ENCODE measurements around the gene YPEL1.

- no peak for TF ChIP-seq EZH2 (IDR thresholded peaks at IDR 0.05)
- TF ChIP-seq, protein P1, sequence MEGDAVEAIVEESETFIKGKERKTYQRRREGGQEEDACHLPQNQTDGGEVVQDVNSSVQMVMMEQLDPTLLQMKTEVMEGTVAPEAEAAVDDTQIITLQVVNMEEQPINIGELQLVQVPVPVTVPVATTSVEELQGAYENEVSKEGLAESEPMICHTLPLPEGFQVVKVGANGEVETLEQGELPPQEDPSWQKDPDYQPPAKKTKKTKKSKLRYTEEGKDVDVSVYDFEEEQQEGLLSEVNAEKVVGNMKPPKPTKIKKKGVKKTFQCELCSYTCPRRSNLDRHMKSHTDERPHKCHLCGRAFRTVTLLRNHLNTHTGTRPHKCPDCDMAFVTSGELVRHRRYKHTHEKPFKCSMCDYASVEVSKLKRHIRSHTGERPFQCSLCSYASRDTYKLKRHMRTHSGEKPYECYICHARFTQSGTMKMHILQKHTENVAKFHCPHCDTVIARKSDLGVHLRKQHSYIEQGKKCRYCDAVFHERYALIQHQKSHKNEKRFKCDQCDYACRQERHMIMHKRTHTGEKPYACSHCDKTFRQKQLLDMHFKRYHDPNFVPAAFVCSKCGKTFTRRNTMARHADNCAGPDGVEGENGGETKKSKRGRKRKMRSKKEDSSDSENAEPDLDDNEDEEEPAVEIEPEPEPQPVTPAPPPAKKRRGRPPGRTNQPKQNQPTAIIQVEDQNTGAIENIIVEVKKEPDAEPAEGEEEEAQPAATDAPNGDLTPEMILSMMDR (IDR thresholded peaks at IDR 0.05) = no peak
- TF ChIP-seq EZH2phosphoT487 (IDR thresholded peaks at IDR 0.05) = no peak
These were observed 43.9 kb upstream of the YPEL1 start for GRCh38 chr22:21779444-21779843.

All from neural progenitor cell (in vitro differentiated cells).